ENCODE data around the gene TRABD. TPM values are rescaled to one million over a fixed set of nuclear protein-coding genes. Genes with fewer than 3 reads are reported as not detected.

TRABD gene
- total RNA-seq, 2 donors from 2014 or later: 12.3 to 20.0 TPM

GRCh38 chr22:50226875-50227165 is 41.1 kb downstream of the TRABD start:
- no peaks in the 10 kb centered on the region for H3K4me1 ChIP-seq
- no peak overlapping the region for H3K27ac ChIP-seq
- H3K36me3 ChIP-seq: peaks cover 63% of the 10 kb centered on the region
- H3K9me3 ChIP-seq: no peaks in the 10 kb centered on the region
- H3K27me3 ChIP-seq: no peaks in the 10 kb centered on the region
- TF ChIP-seq CTCF (IDR thresholded peaks at IDR 0.05): no peak
- no peak for DNase-seq (ENCODE audit: low spot score)
- H3K4me3 ChIP-seq: no peak overlapping the region

GRCh38 chr22:50227579-50228215 is 42.0 kb downstream of the TRABD start:
- no peak for DNase-seq (ENCODE audit: low spot score)

GRCh38 chr22:50228366-50228765 is 42.7 kb downstream of the TRABD start:
- H3K4me3 ChIP-seq: no peak overlapping the region
- no peak overlapping the region for H3K27ac ChIP-seq
- no peaks in the 10 kb centered on the region for H3K9me3 ChIP-seq
- H3K36me3 ChIP-seq: peaks cover 56% of the 10 kb centered on the region
- TF ChIP-seq CTCF (IDR thresholded peaks at IDR 0.05): no peak
- DNase-seq (ENCODE audit: low spot score): no peak
- H3K4me1 ChIP-seq: no peaks in the 10 kb centered on the region
- H3K27me3 ChIP-seq: no peaks in the 10 kb centered on the region

More at GRCh38 chr22:50227579-50228215, 42.0 kb downstream of the TRABD start:
- H3K9me3 ChIP-seq: no peaks in the 10 kb centered on the region
- TF ChIP-seq CTCF (IDR thresholded peaks at IDR 0.05): no peak
- no peak overlapping the region for H3K27ac ChIP-seq
- peaks cover 57% of the 10 kb centered on the region for H3K36me3 ChIP-seq
- no peak overlapping the region for H3K4me3 ChIP-seq
- no peaks in the 10 kb centered on the region for H3K4me1 ChIP-seq
- no peaks in the 10 kb centered on the region for H3K27me3 ChIP-seq

GRCh38 chr22:50229370-50229769 is 43.7 kb downstream of the TRABD start:
- no peak for TF ChIP-seq CTCF (IDR thresholded peaks at IDR 0.05)
- no peak for DNase-seq (ENCODE audit: low spot score)
- H3K4me3 ChIP-seq: no peak overlapping the region
- no peaks in the 10 kb centered on the region for H3K4me1 ChIP-seq
- peaks cover 47% of the 10 kb centered on the region for H3K36me3 ChIP-seq
- no peak overlapping the region for H3K27ac ChIP-seq
- no peaks in the 10 kb centered on the region for H3K27me3 ChIP-seq
- no peaks in the 10 kb centered on the region for H3K9me3 ChIP-seq

- TF ChIP-seq CTCF (IDR thresholded peaks at IDR 0.05): no peak
- Histone ChIP-seq H3K36me3 (peaks cover 34% of the 10 kb centered on the region), H3K27ac (no peak overlapping the region), H3K4me1 (no peaks in the 10 kb centered on the region), H3K27me3 (no peaks in the 10 kb centered on the region), H3K4me3 (no peak overlapping the region), H3K9me3 (no peaks in the 10 kb centered on the region)
- DNase-seq (ENCODE audit: low spot score): no peak
Measured at GRCh38 chr22:50232481-50233151, 46.9 kb downstream of the TRABD start.

- TF ChIP-seq CTCF (IDR thresholded peaks at IDR 0.05): no peak
- Histone ChIP-seq H3K27me3 (no peaks in the 10 kb centered on the region), H3K4me1 (no peaks in the 10 kb centered on the region), H3K27ac (no peak overlapping the region), H3K4me3 (no peak overlapping the region), H3K9me3 (no peaks in the 10 kb centered on the region), H3K36me3 (peaks cover 31% of the 10 kb centered on the region)
- DNase-seq (ENCODE audit: low spot score): no peak
Measured at GRCh38 chr22:50233223-50233622, 47.5 kb downstream of the TRABD start.
